Caco-2 (cell line): ENCODE measurements around the gene ADCK2. TPM values are rescaled to one million over a fixed set of nuclear protein-coding genes. Genes with fewer than 3 reads are reported as not detected.

Source experiments
- BruUV-seq: library from RNA; stranded (reverse); fragments of 400-500 nt; replicated peaks from 2 replicates; lab custom pipeline; 2021; lab: Mats Ljungman, UMichigan
- CTCF ChIA-PET: fragments of 300-600 bp; sonication (Branson Sonifier 250); formaldehyde crosslinking; loops from one replicate; lab custom pipeline; 2022; ENCODE audit warnings: antibody characterized with exemption; lab: Charles Lee
- POLR2A ChIA-PET: fragments of 300-600 bp; sonication (Branson Sonifier 250); formaldehyde crosslinking; loops from one replicate; lab custom pipeline; 2022; ENCODE audit warnings: antibody characterized with exemption; lab: Charles Lee
- DNase-seq, 2 experiments: peaks; one replicate each; pipeline versions ENCODE4 v3.0.0 to v3.0.0-alpha.2; 2020 to 2022
- H3K27me3 ChIP-seq: replicated peaks from 2 replicates; pipeline ENCODE4 v1.6.0; 2011; ENCODE audit warnings: low read length; ENCODE audit not compliant: control insufficient read depth, insufficient read depth
- H3K36me3 ChIP-seq: 2 replicates; pipeline ENCODE4 v1.5.1; 2011; ENCODE audit warnings: low read length; ENCODE audit not compliant: control insufficient read depth, insufficient read depth
- H3K4me1 ChIP-seq: fragments of 250-450 bp; sonication (Bioruptor Pico); 2 replicates; pipeline ENCODE4 v1.5.1; 2020; ENCODE audit warnings: mild to moderate bottlenecking
- H3K4me3 ChIP-seq: 2 replicates; pipeline ENCODE4 v1.5.1; 2011; ENCODE audit warnings: low read depth, mild to moderate bottlenecking, control low read depth, low read length
- H3K9me3 ChIP-seq: fragments of 250-450 bp; sonication (Bioruptor Pico); 2 replicates; pipeline ENCODE4 v1.5.1; 2020; ENCODE audit warnings: mild to moderate bottlenecking, moderate library complexity
- H3K27ac Mint-ChIP-seq: one replicate; pipeline ENCODE4 v1.8.0; 2022; ENCODE audit warnings: mixed read lengths; ENCODE audit not compliant: unreplicated experiment
- H3K27me3 Mint-ChIP-seq: one replicate; pipeline ENCODE4 v1.8.0; 2022; ENCODE audit warnings: mixed read lengths; ENCODE audit not compliant: insufficient read depth, unreplicated experiment
- H3K36me3 Mint-ChIP-seq: one replicate; pipeline ENCODE4 v1.8.0; 2022; ENCODE audit warnings: mild to moderate bottlenecking, mixed read lengths; ENCODE audit not compliant: insufficient read depth, unreplicated experiment
- H3K4me1 Mint-ChIP-seq: one replicate; pipeline ENCODE4 v1.8.0; 2022; ENCODE audit warnings: low read depth, mixed read lengths; ENCODE audit not compliant: unreplicated experiment
- H3K4me3 Mint-ChIP-seq: one replicate; pipeline ENCODE4 v1.8.0; 2022; ENCODE audit warnings: mild to moderate bottlenecking, moderate library complexity, mixed read lengths; ENCODE audit not compliant: unreplicated experiment
- H3K9me3 Mint-ChIP-seq: one replicate; pipeline ENCODE4 v1.8.0; 2022; ENCODE audit warnings: mixed read lengths; ENCODE audit not compliant: unreplicated experiment
- CTCF ChIP-seq, 2 experiments: fragments of 200-600 bp in 1 of 2; IDR thresholded peaks; 1 replicate in 1 of 2; 2 replicates in 1 of 2; pipeline versions ENCODE4 v1.5.1 to v1.8.0; 2011 to 2022; ENCODE audit warnings: antibody characterized with exemption in 1 of 2, control low read depth in 1 of 2, inconsistent platforms in 1 of 2, low read depth in 1 of 2, low read length in 1 of 2, mild to moderate bottlenecking in 1 of 2, moderate library complexity in 1 of 2; ENCODE audit not compliant: insufficient read depth in 1 of 2, severe bottlenecking in 1 of 2, unreplicated experiment in 1 of 2
- intact Hi-C: fragments of 100-400 bp; cut with micrococcal nuclease; formaldehyde crosslinking; loops from one replicate; pipeline ENCODE4 v1.10.0; 2022; ENCODE audit not compliant: unreplicated experiment
- total RNA-seq: library from RNA; stranded (reverse); gene quantifications from 2 replicates; pipeline ENCODE4 v1.2.3, GENCODE V29; 2022

The ADCK2 gene
- total RNA-seq, 1 experiment from 2014 or later: 17.7 TPM

DNA sequence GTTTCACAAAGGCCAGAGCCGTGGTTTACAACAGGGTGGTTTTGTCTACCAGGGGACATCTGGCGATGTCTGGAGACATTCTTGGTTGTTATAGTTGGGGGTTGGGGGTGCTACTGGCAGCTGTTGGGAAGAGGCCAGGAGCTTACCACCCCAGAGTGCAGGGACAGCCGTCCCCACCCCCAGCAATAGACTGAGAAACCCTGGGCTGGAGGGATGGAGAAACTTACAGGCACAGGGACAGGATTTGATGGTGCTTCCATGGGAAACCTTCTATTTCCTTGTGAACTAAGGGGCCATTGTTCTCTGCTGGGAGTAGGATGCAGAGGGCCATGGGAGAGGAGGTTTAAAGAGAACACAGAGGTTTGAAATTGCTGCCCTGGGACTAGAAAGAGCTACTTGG, 10.9 kb downstream of the ADCK2 start:
- Mint-ChIP-seq H3K27me3 (no peaks in the 10 kb centered on the region), H3K27ac (peak overlapping the region; percentile 36), H3K4me3 (no peak overlapping the region), H3K9me3 (no peaks in the 10 kb centered on the region), H3K4me1 (peaks cover 11% of the 10 kb centered on the region), H3K36me3 (peaks cover 23% of the 10 kb centered on the region)
- no peak for DNase-seq
- H3K27me3 ChIP-seq: no peaks in the 10 kb centered on the region
- no peaks in the 10 kb centered on the region for H3K36me3 ChIP-seq
- no peak overlapping the region for H3K4me3 ChIP-seq
- ChIA-PET POLR2A (no interaction called here), CTCF (no interaction called here)
- TF ChIP-seq CTCF (IDR thresholded peaks at IDR 0.05; ENCODE audit: insufficient read depth in 1 of 2, low read depth in 1 of 2, low read length in 1 of 2, severe bottlenecking in 1 of 2, unreplicated experiment in 1 of 2): no peak
- no peaks in the 10 kb centered on the region for H3K9me3 ChIP-seq
- H3K4me1 ChIP-seq: 0 out of 2 replicates have a peak, but pooled peaks cover 5% of the 10 kb centered on the region
- intact Hi-C loops: no loop called here
- BruUV-seq: no TSS peak

- no peaks in the 10 kb centered on the region for H3K9me3 Mint-ChIP-seq
- CTCF ChIA-PET: no interaction called here
- intact Hi-C loops: no loop called here
- Histone ChIP-seq H3K4me3 (no peak overlapping the region), H3K36me3 (no peaks in the 10 kb centered on the region), H3K27me3 (no peaks in the 10 kb centered on the region), H3K9me3 (no peaks in the 10 kb centered on the region), H3K4me1 (0 out of 2 replicates have a peak, but pooled peaks cover 5% of the 10 kb centered on the region)
- no peak for TF ChIP-seq CTCF (IDR thresholded peaks at IDR 0.05; ENCODE audit: insufficient read depth in 1 of 2, low read depth in 1 of 2, low read length in 1 of 2, severe bottlenecking in 1 of 2, unreplicated experiment in 1 of 2)
- no peak overlapping the region for H3K4me3 Mint-ChIP-seq
- POLR2A ChIA-PET: interaction anchor here (0.6 kb wide), 1 partner anchor 12 kb away, joined by 14 read pairs; no protein-coding TSS in a partner anchor
- no TSS peak for BruUV-seq
- H3K27me3 Mint-ChIP-seq: no peaks in the 10 kb centered on the region
- H3K36me3 Mint-ChIP-seq: peaks cover 19% of the 10 kb centered on the region
- peak overlapping the region; percentile 36 for H3K27ac Mint-ChIP-seq
- H3K4me1 Mint-ChIP-seq: peaks cover 11% of the 10 kb centered on the region
- DNase-seq: no peak
Observed at GRCh38 chr7:140684066-140684950, 11.6 kb downstream of the ADCK2 start.

GRCh38 chr7:140685407-140686087, 12.8 kb downstream of the ADCK2 start:
- H3K36me3 ChIP-seq: no peaks in the 10 kb centered on the region
- ChIA-PET POLR2A (no interaction called here), CTCF (no interaction called here)
- Mint-ChIP-seq H3K4me1 (peaks cover 11% of the 10 kb centered on the region), H3K27me3 (no peaks in the 10 kb centered on the region), H3K36me3 (peaks cover 14% of the 10 kb centered on the region), H3K27ac (no peak overlapping the region), H3K4me3 (no peak overlapping the region), H3K9me3 (no peaks in the 10 kb centered on the region)
- no peak for TF ChIP-seq CTCF (IDR thresholded peaks at IDR 0.05; ENCODE audit: insufficient read depth in 1 of 2, low read depth in 1 of 2, low read length in 1 of 2, severe bottlenecking in 1 of 2, unreplicated experiment in 1 of 2)
- H3K4me1 ChIP-seq: 0 out of 2 replicates have a peak, but pooled peaks cover 5% of the 10 kb centered on the region
- DNase-seq: no peak
- no peak overlapping the region for H3K4me3 ChIP-seq
- H3K27me3 ChIP-seq: no peaks in the 10 kb centered on the region
- H3K9me3 ChIP-seq: no peaks in the 10 kb centered on the region
- intact Hi-C loops: no loop called here
- no TSS peak for BruUV-seq
